Right hindlimb (tissue), 1 donor: ENCODE data around the gene ELP5.

ENCODE experiments used
- DNase-seq: peaks from one replicate; pipeline ENCODE4 v3.0.0-alpha.2; 2018

Gene ELP5

DNA sequence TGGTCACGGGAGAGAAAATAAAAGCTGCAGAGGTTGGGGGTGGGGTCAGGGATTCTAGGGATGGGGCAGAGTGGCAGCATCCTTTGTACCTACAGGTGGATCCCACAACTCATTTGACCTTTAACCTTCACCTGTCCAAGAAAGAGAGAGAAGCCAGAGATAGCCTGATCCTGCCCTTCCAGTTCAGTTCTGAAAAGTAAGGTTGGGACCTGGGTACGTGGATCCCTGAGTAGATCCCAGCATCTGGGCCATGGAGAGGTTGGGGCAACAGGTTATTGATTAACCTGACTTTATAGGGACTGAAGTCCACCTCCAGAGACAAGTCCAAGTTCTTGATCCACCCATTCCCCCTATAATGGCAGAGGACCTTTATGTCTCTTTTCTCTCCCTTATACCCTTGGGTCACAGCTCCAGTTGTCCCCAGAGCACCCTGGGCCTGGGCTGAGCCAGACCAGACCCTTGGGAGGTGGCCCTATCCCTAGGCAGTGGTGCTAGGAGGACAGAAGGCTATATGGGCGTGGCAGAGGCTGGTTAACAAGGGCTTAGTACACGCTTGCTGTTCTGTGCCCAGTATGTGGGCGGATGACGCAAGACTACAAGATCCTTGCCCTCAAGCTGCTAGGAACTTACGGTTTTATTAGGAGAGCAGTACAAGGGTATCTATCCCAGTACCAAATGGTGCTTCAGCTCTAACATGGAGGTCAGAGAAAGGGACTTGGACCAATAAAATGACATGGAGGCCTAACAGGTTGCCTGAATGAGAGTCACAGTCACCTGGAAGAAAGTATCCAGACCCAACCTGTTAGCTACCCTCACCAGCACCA is 6.9 kb downstream of the ELP5 start:
- DNase-seq, result no peak

DNA sequence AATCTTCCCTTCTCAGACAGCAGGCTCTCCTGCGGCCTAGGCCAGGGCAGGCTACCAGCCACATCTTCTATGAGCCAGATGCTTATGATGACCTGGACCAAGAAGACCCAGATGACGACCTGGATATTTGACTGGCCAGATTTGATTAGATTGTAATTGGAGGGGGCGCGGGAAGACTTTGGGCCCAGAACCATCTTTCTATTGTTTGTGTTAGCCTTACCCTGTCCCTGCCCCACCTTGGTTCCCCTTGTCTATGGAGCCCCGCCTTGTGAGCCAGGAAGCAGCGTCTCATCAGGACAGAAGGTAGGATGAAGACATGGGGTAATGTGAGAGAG is 7.5 kb downstream of the ELP5 start:
- no peak for DNase-seq

DNA sequence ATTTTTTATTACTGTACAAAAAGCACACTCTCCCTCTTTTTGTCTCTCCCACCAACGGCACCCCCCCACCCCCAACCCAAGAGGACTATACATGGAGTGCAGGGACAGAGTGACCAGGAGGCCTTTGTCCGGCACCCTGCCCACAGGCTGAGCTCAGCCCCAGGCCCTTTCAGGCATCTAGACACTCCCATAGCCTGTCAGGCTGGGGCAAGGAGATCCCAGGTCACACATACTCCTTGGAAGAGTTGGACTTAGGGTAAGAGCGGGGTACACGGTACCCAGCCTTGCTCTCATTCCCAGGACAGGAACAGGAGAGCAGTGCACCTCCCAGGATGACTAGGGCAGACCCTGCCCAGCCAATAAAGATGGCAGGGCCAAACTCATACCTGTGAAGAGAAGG is 8.1 kb downstream of the ELP5 start:
- DNase-seq, result no peak

DNA sequence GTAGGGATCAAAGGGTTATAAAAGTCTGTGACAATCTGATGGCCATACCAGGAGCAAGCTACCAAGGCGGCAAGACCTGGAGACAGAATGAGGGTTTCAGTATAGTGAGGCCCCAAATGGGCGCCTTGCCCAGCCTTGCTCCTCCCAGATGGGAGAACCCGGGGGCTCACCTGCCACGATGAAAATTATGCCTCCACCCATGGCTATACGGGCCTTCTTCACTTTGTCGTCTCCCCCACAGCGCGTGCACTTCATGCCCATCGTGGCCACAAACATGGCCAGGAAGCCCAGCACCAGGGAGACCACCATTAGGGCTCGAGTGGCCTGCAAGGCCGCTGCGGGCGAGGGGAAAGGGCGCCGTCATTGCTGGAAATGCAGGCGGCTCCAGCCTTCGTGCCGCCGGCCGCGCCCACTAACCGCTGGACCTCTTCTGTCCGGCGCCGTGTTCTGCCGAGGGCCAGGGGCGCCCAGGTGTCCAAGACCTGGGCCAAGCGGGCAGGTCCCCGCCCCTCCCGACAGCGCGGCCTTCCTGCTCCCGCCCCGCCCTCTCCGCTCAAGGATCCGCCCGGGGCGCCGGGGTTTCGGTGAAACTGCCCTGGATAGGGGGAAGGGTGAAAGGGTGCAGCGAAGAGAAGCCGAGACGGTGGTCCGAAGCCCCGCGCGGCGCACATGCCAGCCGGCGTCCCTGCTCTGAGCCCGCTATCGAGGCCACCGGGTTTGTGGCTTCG is 8.8 kb downstream of the ELP5 start:
- DNase-seq, result peak; percentile 34

DNA sequence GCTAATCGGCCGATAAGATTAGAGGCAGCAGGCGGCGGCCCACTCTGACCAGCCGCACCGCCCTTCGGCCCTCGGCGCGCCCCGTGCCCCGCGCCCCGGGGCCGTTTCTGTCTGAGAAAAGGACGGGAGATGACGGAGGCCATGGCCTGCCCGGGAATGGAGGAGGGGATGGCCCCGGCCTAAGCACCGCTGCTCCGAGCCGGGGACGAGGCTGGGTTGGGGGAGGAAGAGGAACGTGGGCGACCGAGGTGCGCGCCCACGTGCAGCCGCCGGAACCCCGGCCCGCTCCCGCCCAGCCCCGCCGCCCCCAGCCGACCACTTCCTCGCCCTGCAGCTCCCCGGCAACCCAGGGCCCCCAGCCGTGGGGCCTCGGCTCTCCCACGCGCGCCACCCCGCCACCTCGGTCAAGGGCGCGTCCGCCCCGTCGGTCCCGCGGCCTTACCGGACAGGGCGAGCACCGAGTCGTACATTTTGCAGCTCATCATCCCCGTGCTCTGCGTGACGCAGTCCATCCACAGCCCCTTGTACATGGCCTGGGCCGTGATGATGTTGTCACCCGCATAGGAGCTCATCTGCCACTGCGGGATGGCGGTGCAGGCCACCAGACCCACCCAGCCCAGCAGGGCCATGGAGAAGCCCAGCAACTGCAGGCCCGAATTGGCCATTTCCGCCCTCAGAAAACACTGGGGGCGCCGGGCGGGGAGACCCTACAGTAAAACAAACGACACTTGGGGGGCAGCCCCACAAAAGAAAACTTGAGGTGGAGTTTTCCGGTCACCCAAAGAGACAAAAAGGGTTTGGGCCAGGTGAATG is 9.6 kb downstream of the ELP5 start:
- no peak for DNase-seq

DNA sequence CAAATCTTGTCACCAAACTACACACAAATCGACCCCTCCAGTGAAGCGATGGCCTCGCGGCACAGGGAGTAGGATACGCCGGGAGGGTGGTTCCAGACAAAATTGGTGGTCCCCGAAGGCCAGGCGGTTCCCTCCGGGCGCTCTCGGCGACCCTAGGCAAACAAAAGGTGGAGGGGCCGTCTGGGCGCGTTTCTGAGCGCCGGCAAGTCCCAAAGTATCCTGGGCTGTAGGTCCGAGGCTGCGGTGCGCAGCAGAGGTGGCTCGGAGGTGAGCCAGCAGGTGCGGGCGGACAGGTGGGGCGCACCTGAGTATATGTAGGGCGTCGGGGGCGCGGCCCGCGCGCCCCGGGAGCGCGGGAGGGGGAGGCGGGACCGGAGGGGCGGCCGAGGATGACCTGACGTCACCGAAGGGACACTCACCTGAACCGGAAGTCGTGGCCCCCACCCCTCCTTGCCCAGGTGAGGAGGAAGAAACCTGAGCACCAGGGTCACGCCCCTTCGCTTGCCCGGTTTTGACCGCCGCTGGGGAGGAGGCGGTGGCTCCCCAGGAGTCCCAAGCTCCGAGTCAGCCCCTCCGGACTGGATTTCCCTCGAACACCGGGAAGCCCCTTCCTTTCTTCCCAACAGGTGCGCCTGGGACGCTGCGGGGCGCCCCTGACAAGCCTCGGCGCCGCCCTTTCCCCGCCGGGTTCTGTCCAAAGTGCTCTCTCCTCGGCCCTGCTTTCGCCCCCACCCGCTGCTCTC is 10.3 kb downstream of the ELP5 start, which contains the start of gene CLDN7:
CLDN7 (minus strand) TSS at position 287 of the 743 bp plus-strand sequence. CDS start 435 bp downstream, outside the sequence.
- DNase-seq, result no peak

DNA sequence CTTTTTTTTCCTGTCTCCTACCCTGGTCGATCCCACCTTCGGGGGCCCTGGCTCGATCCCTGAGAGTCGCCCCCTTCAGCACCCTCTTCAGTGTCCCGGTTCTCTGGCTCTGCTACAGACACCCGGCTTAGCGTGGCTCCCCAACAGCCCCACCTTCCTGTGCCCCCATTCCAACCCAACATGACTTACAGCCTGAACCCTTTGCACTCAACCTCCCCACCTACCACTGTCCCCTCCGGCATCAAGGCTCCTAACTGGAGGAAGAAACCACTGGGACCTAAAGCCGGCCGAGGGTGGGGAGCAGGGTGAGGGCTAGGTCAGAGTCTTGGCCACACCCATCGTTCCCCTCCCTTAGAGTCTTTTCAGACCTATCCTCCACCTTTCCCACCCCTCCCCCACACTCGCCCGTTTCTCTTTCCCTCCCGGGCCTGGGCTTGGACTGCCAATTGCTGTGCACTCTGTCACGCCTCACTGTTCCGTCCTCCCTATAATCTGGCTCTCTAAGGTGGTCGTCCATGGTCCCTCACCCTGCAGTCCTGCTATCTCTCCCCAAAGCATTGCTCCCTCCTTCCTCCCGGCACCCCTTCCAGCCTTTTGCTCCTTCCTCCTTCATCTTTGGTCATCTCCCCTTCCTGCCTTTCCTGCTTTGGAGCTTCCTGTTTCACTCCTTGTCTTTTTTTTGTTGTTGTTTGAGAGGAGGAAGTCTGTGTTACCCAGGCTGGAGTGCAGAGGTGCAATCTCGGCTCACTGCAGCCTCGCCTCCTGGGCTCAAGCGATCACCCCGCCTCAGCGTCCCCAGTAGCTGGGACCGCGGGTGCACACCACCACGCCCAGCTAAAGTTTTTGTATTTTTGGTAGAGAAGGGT is 11.2 kb downstream of the ELP5 start:
- no peak for DNase-seq

DNA sequence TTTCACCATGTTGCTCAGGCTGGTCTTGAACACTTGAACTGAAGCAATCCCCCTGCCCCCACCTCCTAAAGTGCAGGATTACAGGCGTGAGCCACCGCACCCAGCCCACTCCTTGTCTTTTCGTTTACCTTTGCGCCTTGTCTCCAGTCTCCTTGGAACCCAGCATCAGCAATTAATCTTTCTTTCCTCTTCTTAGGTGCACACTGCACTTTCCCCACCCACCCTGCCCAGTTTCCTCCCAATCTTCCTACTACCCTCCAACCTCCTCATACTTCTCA is 11.7 kb downstream of the ELP5 start:
- no peak for DNase-seq

DNA sequence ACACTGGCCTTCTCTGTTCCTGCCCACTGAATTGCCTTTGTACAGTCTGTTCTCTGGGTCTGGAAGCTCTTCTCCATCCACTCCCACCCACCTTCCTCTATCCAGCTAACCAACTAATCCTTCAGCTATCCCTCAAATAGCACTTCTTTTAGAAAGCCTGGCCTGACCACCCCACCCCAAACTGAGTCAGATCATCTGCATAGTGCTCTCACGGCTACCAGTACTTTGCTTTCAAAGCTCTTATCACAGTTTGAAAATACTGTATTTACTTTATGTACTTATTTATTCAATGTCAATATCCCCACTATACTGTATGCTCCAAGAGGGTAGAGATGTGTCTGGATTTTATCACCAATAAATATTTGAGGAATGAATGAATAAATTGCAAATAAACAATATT is 14.8 kb downstream of the ELP5 start:
- no peak for DNase-seq

DNA sequence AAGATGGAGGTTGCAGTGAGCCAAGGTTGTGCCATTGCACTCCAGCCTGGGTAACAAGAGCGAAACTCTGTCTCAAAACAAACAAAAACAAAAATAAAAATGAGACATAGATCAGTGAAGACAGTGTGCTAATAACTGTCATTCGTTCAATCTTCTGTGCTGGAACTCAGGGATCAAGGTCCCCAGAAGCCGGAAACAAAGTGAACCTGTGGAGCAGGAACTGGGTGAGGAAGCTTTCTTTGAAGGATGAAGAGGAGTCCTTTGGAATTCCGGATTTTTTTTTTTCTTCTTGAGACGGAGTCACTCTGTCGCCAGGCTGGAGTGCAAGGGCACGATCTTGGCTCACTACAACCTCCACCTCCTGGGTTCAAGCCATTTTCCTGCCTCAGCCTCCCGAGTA is 27.4 kb downstream of the ELP5 start:
- DNase-seq, result no peak

DNA sequence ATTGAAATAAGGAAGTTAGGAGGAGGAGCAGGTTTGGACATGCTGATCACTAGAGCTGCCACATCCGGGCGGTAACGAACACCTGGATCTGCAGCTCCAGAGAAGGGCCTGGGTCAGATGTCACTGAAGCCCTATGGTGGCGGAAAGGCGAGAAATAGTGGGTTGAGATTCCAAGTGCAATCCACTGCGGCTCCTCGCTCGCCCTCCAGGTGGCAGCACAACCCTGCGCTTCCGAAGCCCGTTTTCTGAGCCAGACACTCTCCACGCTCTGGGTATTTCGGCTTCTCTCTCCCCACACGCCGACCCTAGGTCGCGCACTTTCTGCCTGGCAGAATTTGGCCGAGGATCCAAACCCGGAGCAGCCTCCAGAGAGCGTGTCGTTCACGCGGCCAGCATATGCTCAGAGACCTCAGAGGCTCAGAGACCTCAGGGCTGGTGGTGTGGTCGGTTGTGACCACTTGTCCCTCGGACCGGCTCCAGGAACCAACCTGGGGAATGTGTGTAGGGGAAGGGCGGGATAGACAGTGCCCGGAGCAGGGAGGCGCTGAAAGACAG is 28.6 kb downstream of the ELP5 start:
- peak; percentile 85 for DNase-seq

DNA sequence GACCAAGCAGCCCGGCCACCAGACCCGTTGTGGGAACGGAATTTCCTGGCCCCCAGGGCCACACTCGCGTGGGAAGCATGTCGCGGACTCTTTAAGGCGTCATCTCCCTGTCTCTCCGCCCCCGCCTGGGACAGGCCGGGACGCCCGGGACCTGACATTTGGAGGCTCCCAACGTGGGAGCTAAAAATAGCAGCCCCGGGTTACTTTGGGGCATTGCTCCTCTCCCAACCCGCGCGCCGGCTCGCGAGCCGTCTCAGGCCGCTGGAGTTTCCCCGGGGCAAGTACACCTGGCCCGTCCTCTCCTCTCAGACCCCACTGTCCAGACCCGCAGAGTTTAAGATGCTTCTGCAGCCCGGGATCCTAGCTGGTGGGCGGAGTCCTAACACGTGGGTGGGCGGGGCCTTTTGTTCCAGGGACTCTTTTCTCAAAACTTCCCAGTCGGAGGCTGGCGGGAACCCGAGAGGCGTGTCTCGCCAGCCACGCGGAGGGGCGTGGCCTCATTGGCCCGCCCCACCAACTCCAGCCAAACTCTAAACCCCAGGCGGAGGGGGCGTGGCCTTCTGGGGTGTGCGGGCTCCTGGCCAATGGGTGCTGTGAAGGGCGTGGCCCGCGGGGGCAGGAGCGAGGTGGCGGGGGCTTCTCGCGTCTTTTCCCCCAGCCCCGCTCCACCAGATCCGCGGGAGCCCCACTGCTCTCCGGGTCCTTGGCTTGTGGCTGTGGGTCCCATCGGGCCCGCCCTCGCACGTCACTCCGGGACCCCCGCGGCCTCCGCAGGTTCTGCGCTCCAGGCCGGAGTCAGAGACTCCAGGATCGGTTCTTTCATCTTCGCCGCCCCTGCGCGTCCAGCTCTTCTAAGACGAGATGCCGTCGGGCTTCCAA is 29.3 kb downstream of the ELP5 start, which contains the start of gene SLC2A4:
SLC2A4 (plus strand) TSS at position 645 of the 879 bp plus-strand sequence; CDS start at position 862, 217 bp downstream.
- DNase-seq, result peak; percentile 93

DNA sequence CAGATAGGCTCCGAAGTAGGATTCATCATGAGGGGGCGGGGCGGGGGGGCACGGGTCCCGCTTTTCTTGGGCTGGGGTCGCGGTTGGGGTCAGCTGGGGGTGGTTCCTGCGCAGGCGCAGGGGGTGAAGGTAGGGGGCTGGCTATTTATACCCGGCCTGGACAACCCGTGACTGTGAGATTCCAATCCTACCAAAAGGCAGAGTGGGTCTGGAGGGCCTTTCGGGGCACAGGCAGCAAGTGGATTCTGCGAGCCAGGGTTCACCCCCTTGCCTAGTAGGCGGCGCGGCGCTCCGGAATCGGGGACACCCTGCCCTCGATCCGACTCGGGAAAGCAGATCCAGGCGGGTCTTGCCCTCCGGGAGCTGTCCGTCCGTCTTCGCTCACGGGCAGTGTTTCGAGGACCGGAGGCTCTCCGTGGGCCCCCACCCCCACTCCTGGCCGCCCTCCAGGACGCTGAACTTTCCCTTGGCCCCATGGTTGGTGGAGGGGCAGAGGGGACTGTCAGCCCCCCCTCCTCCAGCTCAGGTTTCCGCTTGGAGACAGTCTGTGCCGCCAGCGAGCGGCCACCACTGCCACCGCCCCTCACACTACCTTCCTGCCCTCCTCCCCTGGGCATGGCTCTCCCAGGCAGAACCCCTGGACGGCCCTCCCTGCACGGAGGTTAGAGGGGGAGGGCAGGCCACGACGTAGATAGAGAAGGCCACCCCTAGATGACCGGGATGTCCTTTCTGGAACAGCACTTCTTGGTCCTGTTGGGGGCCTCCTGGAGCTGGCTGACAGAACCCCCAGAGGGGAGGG is 30.1 kb downstream of the ELP5 start:
- DNase-seq, result peak; percentile 61

DNA sequence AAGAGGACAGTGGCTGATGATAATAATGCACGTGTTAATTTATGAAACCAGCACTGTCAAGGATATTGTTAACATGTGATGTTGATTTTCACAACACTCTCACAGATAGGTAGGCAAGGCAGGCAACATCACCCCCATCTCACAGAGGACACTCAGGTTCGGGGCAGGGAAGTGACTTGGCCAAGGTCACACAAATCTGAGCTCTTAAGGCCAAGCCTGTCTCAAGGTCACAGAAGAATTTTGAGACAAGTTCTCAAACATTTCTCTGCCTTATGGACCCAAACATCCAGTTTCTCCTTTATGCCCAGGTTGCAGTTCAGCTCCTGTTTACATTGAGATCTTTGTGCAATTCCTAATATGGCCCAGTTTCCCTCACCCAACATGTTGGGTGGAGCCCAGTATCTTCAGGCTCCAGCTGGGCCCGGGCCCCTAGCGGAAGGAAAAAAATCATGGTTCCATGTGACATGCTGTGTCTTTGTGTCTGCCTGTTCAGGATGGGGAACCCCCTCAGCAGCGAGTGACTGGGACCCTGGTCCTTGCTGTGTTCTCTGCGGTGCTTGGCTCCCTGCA is 30.8 kb downstream of the ELP5 start:
- DNase-seq, result no peak

DNA sequence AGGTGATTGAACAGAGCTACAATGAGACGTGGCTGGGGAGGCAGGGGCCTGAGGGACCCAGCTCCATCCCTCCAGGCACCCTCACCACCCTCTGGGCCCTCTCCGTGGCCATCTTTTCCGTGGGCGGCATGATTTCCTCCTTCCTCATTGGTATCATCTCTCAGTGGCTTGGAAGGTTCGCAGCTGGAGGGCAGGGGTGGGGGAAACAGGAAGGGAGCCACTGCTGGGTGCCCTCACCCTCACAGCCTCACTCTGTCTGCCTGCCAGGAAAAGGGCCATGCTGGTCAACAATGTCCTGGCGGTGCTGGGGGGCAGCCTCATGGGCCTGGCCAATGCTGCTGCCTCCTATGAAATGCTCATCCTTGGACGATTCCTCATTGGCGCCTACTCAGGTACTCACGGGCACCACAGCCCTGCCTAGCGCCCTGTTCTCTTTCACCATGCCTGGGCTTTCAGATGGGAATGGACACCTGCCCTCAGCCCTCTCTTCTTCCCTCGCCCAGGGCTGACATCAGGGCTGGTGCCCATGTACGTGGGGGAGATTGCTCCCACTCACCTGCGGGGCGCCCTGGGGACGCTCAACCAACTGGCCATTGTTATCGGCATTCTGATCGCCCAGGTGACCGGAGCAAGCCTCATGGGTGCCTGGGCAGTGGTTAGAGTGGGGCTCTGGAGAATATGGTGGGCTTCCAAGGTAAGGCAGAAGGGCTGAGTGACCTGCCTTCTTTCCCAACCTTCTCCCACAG is 31.6 kb downstream of the ELP5 start:
- no peak for DNase-seq

DNA sequence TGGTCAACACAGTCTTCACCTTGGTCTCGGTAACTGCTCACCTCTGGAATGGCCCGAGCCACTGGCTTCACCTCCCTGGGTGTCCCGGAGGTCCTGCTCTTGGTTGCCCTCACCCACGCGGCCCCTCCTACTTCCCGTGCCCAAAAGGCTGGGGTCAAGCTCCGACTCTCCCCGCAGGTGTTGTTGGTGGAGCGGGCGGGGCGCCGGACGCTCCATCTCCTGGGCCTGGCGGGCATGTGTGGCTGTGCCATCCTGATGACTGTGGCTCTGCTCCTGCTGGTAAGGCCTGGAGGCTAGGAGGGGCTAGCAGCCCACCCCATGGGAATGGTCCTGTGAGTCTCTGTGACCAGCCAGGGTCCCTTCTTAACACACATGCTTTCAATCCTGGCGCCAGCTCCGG is 32.9 kb downstream of the ELP5 start:
- no peak for DNase-seq

DNA sequence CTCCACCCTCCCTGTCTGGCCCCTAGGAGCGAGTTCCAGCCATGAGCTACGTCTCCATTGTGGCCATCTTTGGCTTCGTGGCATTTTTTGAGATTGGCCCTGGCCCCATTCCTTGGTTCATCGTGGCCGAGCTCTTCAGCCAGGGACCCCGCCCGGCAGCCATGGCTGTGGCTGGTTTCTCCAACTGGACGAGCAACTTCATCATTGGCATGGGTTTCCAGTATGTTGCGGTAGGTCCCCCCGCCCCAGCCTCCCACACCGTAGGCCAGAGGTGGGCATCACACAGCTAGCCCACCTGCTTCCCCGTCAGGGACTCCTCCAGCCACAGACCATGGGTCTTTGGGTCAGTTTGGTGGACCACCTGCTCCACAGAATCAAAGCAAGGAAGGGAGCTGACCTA is 33.7 kb downstream of the ELP5 start:
- DNase-seq, result no peak

DNA sequence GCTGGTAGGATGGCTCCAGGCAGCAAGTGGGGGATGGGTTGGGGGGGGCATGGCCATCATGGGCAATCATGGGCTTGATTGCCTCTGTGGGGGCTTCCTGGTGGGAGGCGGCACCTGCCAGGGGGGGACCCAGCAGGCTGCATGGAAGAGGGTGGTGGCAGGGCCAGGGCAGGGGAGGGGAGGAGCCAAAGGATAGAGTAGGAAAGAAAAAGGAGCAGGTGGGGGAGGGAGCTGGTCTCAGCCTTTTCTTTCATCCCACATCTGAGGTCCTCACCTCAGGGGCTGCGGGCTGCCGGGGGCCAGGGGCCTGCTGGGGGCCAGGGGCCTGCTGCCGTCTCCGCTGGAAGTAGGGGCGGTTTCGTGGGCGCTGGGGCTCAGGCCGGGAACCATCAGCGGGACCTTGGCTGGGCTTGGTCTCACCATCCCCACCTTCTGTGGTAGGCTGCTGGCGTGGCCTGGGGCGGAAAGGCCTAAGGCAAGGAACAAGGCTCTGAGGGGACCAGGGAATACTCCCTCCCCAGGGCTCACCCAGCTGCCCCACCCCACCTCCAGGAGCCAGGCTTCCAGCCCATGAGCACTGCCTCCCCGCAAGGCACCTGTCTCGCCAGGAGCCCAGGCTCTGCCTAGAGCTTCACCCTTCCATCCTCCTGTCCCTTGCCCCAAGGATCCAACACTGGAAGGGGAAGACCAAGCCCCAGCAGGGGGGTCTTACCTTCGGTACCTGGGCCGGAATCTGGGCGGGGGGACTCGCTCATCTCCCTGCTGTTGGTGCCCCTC is 37.4 kb downstream of the ELP5 start:
- DNase-seq, result no peak
